ENCODE results near the gene PRKCG.

PRKCG gene

GRCh38 chr19:53877361-53877766, 4.6 kb upstream of the PRKCG start:
- intact Hi-C loops (cut with micrococcal nuclease) = no loop called here
- H3K36me3 Mint-ChIP-seq (ENCODE audit: low read depth) = peaks cover 38% of the 10 kb centered on the region
- peaks cover 3% of the 10 kb centered on the region for H3K27me3 Mint-ChIP-seq
- H3K9me3 Mint-ChIP-seq = no peaks in the 10 kb centered on the region
- H3K4me1 Mint-ChIP-seq (ENCODE audit: low read depth) = peaks cover 52% of the 10 kb centered on the region
- no peak overlapping the region for H3K27ac Mint-ChIP-seq
- no peak overlapping the region for H3K4me3 Mint-ChIP-seq

GRCh38 chr19:53878776-53879139, 3.2 kb upstream of the PRKCG start:
- Mint-ChIP-seq H3K27ac (no peak overlapping the region), H3K4me3 (no peak overlapping the region), H3K36me3 (ENCODE audit: low read depth) (peaks cover 24% of the 10 kb centered on the region), H3K27me3 (peaks cover 15% of the 10 kb centered on the region), H3K4me1 (ENCODE audit: low read depth) (peaks cover 43% of the 10 kb centered on the region), H3K9me3 (no peaks in the 10 kb centered on the region)
- intact Hi-C loops (cut with micrococcal nuclease) = no loop called here

GRCh38 chr19:53879140-53880081, 2.6 kb upstream of the PRKCG start:
- intact Hi-C loops (cut with micrococcal nuclease) = loop anchor here (5.0 kb wide), 1 partner anchor 37 kb away; no protein-coding TSS in a partner anchor
- H3K27me3 Mint-ChIP-seq = peaks cover 22% of the 10 kb centered on the region
- H3K36me3 Mint-ChIP-seq (ENCODE audit: low read depth) = peaks cover 17% of the 10 kb centered on the region
- no peaks in the 10 kb centered on the region for H3K9me3 Mint-ChIP-seq
- peaks cover 39% of the 10 kb centered on the region for H3K4me1 Mint-ChIP-seq (ENCODE audit: low read depth)
- H3K4me3 Mint-ChIP-seq = no peak overlapping the region
- no peak overlapping the region for H3K27ac Mint-ChIP-seq

- intact Hi-C loops (cut with micrococcal nuclease) = loop anchor here (5.0 kb wide), 1 partner anchor 39 kb away; no protein-coding TSS in a partner anchor
- no peak overlapping the region for H3K4me3 Mint-ChIP-seq
- H3K36me3 Mint-ChIP-seq (ENCODE audit: low read depth) = peaks cover 6% of the 10 kb centered on the region
- peaks cover 35% of the 10 kb centered on the region for H3K27me3 Mint-ChIP-seq
- H3K4me1 Mint-ChIP-seq (ENCODE audit: low read depth) = peaks cover 24% of the 10 kb centered on the region
- no peaks in the 10 kb centered on the region for H3K9me3 Mint-ChIP-seq
- no peak overlapping the region for H3K27ac Mint-ChIP-seq
Observed at GRCh38 chr19:53880711-53881481, 1.1 kb upstream of the PRKCG start.

- H3K4me3 Mint-ChIP-seq = no peak overlapping the region
- intact Hi-C loops (cut with micrococcal nuclease) = loop anchor here (5.0 kb wide), 1 partner anchor 40 kb away; no protein-coding TSS in a partner anchor
- H3K4me1 Mint-ChIP-seq (ENCODE audit: low read depth) = peaks cover 7% of the 10 kb centered on the region
- H3K27ac Mint-ChIP-seq = no peak overlapping the region
- peaks cover 43% of the 10 kb centered on the region for H3K27me3 Mint-ChIP-seq
- H3K9me3 Mint-ChIP-seq = no peaks in the 10 kb centered on the region
- H3K36me3 Mint-ChIP-seq (ENCODE audit: low read depth) = no peaks in the 10 kb centered on the region
Observed at GRCh38 chr19:53882391-53883050, 524 bp downstream of the PRKCG start.

- intact Hi-C loops (cut with micrococcal nuclease) = loop anchor here (5.0 kb wide), 1 partner anchor 41 kb away; no protein-coding TSS in a partner anchor
- H3K27ac Mint-ChIP-seq = no peak overlapping the region
Observed at GRCh38 chr19:53883231-53883661, 1.2 kb downstream of the PRKCG start.

GRCh38 chr19:53883741-53884140, 1.7 kb downstream of the PRKCG start:
- intact Hi-C loops (cut with micrococcal nuclease) = loop anchor here (5.0 kb wide), 1 partner anchor 41 kb away; no protein-coding TSS in a partner anchor
- Mint-ChIP-seq H3K4me3 (no peak overlapping the region), H3K27me3 (peaks cover 46% of the 10 kb centered on the region), H3K4me1 (ENCODE audit: low read depth) (peaks cover 6% of the 10 kb centered on the region), H3K27ac (no peak overlapping the region), H3K36me3 (ENCODE audit: low read depth) (no peaks in the 10 kb centered on the region), H3K9me3 (no peaks in the 10 kb centered on the region)

More at GRCh38 chr19:53883231-53883661, 1.2 kb downstream of the PRKCG start:
- H3K27me3 Mint-ChIP-seq = peaks cover 46% of the 10 kb centered on the region
- no peaks in the 10 kb centered on the region for H3K36me3 Mint-ChIP-seq (ENCODE audit: low read depth)
- no peak overlapping the region for H3K4me3 Mint-ChIP-seq
- H3K9me3 Mint-ChIP-seq = no peaks in the 10 kb centered on the region
- peaks cover 6% of the 10 kb centered on the region for H3K4me1 Mint-ChIP-seq (ENCODE audit: low read depth)

GRCh38 chr19:53884256-53884655, 2.3 kb downstream of the PRKCG start:
- no peak overlapping the region for H3K27ac Mint-ChIP-seq
- H3K9me3 Mint-ChIP-seq = no peaks in the 10 kb centered on the region
- no peak overlapping the region for H3K4me3 Mint-ChIP-seq
- H3K4me1 Mint-ChIP-seq (ENCODE audit: low read depth) = peaks cover 6% of the 10 kb centered on the region
- peaks cover 49% of the 10 kb centered on the region for H3K27me3 Mint-ChIP-seq
- intact Hi-C loops (cut with micrococcal nuclease) = loop anchor here (5.0 kb wide), 1 partner anchor 42 kb away; no protein-coding TSS in a partner anchor
- no peaks in the 10 kb centered on the region for H3K36me3 Mint-ChIP-seq (ENCODE audit: low read depth)

GRCh38 chr19:53885036-53885435, 3.0 kb downstream of the PRKCG start:
- Mint-ChIP-seq H3K4me1 (ENCODE audit: low read depth) (peaks cover 9% of the 10 kb centered on the region), H3K4me3 (no peak overlapping the region), H3K27ac (no peak overlapping the region), H3K9me3 (no peaks in the 10 kb centered on the region), H3K27me3 (peaks cover 51% of the 10 kb centered on the region), H3K36me3 (ENCODE audit: low read depth) (no peaks in the 10 kb centered on the region)
- intact Hi-C loops (cut with micrococcal nuclease) = no loop called here

- no peaks in the 10 kb centered on the region for H3K36me3 Mint-ChIP-seq (ENCODE audit: low read depth)
Observed at GRCh38 chr19:53892301-53892980, 10.4 kb downstream of the PRKCG start.

GRCh38 chr19:53892981-53893325, 11.0 kb downstream of the PRKCG start:
- H3K9me3 Mint-ChIP-seq = no peaks in the 10 kb centered on the region
- intact Hi-C loops (cut with micrococcal nuclease) = no loop called here
- no peak overlapping the region for H3K27ac Mint-ChIP-seq
- no peaks in the 10 kb centered on the region for H3K36me3 Mint-ChIP-seq (ENCODE audit: low read depth)
- no peak overlapping the region for H3K4me3 Mint-ChIP-seq
- peaks cover 9% of the 10 kb centered on the region for H3K4me1 Mint-ChIP-seq (ENCODE audit: low read depth)
- H3K27me3 Mint-ChIP-seq = peaks cover 61% of the 10 kb centered on the region

More at GRCh38 chr19:53892301-53892980, 10.4 kb downstream of the PRKCG start:
- Mint-ChIP-seq H3K4me3 (no peak overlapping the region), H3K4me1 (ENCODE audit: low read depth) (peaks cover 5% of the 10 kb centered on the region), H3K27ac (no peak overlapping the region), H3K9me3 (no peaks in the 10 kb centered on the region), H3K27me3 (peaks cover 59% of the 10 kb centered on the region)
- intact Hi-C loops (cut with micrococcal nuclease) = no loop called here

- intact Hi-C loops (cut with micrococcal nuclease) = no loop called here
- no peak overlapping the region for H3K4me3 Mint-ChIP-seq
- peaks cover 74% of the 10 kb centered on the region for H3K27me3 Mint-ChIP-seq
- H3K36me3 Mint-ChIP-seq (ENCODE audit: low read depth) = no peaks in the 10 kb centered on the region
- H3K9me3 Mint-ChIP-seq = no peaks in the 10 kb centered on the region
- no peak overlapping the region for H3K27ac Mint-ChIP-seq
- H3K4me1 Mint-ChIP-seq (ENCODE audit: low read depth) = peaks cover 21% of the 10 kb centered on the region
Observed at GRCh38 chr19:53894707-53895106, 12.7 kb downstream of the PRKCG start.

- no peak overlapping the region for H3K27ac Mint-ChIP-seq
- no peak overlapping the region for H3K4me3 Mint-ChIP-seq
- no peaks in the 10 kb centered on the region for H3K36me3 Mint-ChIP-seq (ENCODE audit: low read depth)
- H3K27me3 Mint-ChIP-seq = peaks cover 79% of the 10 kb centered on the region
- H3K9me3 Mint-ChIP-seq = no peaks in the 10 kb centered on the region
- H3K4me1 Mint-ChIP-seq (ENCODE audit: low read depth) = peaks cover 16% of the 10 kb centered on the region
- intact Hi-C loops (cut with micrococcal nuclease) = no loop called here
Observed at GRCh38 chr19:53896682-53897081, 14.7 kb downstream of the PRKCG start.
